GM18517 (cell line): Measurements from ENCODE around the gene GMDS.

Experiments
- ATAC-seq: cut with Tn5 transposase; IDR thresholded peaks from one replicate; pipeline ENCODE4 v1.9.1; 2021; ENCODE audit warnings: mild to moderate bottlenecking, moderate library complexity; ENCODE audit not compliant: unreplicated experiment

Gene GMDS

GRCh38 chr6:1911474-1911873, 333.9 kb downstream of the GMDS start:
- ATAC-seq, result no peak

DNA sequence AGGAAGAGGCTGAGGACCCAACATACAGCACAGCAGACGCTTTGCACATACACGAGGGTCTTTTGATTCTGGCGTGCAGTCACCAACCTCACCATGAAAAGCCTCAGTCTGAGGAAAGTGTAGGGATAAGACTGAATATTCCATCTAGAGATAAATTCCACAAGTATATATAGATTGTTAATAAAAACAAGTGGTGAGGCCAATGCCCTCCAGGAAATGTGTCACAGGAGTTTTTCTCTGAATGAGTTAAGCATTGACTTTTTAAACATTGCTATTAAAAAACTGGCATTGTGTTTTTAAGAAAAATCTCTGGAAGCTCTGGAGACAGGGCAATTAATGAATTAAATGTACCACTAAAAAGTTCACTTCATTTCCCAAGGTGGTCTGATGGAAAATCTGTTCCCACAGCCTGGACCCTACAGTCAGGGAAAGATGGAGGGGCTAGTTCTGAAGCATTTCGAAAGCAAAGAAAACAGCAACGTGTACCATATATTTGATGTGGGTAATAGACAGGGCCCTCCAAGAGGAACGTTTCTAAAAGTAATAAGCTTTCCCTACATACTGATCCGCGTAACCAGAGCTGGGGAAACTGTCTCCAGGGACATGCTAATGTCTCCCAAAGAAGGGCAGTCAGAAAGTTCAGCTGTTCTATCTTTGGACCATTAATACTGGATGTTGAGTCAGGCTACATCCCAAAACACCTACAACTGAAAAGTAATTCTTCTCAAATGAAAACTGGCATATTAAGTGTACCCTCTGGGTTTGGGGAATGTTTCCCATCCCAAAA, 334.6 kb downstream of the GMDS start:
- no peak for ATAC-seq

DNA sequence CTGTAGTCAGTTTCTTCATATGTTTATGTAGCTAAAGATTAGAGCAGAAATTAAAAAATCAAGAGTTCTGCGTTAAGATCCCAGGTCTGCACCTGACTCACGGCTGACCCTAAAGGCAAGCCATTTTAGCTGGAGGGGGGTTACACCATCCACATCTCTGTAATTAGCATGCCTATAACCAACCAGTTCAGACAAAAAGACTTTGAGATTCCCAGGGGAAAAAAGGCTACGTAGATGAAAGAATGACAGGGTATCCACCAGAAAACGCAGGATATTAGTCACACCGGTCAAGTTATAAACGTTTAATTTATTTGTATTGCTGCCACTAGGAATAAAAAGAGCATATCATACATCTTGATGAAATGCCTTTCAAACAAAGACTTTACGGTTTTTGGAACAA, 336.6 kb downstream of the GMDS start:
- ATAC-seq, result no peak

- ATAC-seq, result no peak
Observed at GRCh38 chr6:1906609-1907008, 338.8 kb downstream of the GMDS start.

DNA sequence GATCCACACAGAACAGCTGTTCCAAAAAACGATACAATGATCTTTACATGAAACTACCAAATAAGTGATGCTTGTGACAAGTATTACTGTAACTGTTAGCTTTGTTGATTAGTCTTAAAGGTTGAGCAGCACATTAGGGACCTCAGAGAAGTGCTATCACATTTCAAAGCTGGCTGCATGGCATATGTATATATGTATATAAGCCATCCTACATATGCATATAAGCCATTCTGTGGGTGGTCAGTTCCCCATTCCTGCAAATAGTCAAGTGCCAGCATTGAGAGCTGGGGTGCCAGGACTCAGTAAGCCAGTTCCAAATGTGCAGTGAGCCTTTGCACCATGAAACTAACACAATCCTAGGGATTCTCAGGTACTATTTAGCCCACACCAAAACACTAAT, 339.4 kb downstream of the GMDS start:
- no peak for ATAC-seq

DNA sequence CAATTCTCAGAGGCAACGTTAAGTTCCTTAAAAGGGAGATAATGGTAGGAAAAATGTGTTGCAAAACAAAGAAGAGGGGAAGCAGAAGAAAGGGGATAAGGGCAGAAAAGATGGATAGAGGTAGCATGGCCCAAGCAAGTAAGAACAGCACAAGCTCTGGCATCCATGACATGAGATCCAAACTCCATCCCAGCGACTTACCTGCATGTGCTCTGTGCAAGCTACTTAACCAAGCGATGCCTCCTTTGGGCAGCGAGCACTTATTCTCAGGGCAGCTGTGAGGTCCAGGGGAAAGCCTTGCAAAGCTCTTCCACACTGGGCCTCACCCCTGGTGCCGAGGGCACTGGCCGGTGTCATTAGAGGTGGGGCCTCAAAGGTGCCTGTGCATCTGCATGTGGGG, 340.5 kb downstream of the GMDS start:
- ATAC-seq, result no peak

- ATAC-seq, result no peak
Observed at GRCh38 chr6:1904466-1904799, 341.0 kb downstream of the GMDS start.

DNA sequence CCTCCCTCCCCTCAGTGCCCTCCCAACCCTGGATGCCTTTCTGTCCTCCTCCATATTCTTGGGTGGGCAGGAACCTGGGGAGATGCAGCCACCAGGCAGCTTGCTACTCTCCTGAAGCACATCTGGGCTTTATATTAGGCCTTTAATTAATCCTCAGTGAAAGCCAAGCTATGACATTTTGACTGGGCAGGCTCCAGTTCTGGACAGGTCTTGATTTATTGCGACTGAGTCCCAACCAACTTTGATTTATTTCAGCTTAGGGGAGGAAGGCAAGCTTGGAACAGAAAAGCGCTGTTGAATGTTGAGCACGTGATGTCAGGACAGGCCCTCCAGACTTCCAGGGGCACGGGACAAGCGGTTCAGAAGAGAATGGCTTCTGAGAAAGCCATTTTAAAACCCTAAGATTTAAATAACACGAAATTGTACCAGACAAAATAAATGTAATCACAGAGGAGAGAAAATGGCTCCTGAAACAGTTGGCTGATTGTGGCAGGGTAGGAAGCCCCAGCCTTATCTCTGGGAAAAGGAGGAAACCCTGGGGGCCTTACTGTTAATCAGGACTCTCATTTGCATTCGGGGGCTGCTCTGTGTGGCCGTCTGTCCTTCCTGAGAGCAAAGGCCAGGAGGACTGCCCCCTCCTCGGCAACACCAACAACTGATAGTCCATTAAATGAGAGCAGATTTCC, 341.5 kb downstream of the GMDS start:
- no peak for ATAC-seq

GRCh38 chr6:1901556-1901955, 343.8 kb downstream of the GMDS start:
- ATAC-seq, result no peak

DNA sequence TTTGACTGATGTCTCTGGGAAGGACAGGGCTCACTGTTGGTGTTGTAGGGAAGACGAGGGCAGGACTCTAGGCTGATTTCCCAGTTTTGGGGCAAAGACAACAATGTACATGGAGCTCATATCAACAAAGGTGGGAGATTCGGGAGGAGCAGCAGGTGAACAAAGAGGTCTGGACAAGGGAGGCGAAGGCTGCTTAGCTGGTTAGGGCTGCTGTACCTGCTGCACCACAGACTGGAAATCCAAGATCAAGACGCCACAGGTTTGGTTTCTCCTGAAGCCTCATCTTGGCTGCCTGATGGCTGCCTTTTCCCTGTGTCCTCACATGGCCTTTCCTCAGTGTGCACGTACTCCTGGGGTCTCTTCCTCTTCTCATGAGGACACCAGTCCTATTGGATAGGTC, 348.5 kb downstream of the GMDS start:
- no peak for ATAC-seq

GRCh38 chr6:1895721-1896120, 349.7 kb downstream of the GMDS start:
- no peak for ATAC-seq

- ATAC-seq, result no peak
Observed at GRCh38 chr6:1894954-1895353, 350.5 kb downstream of the GMDS start.

GRCh38 chr6:1893470-1894130, 351.8 kb downstream of the GMDS start:
- no peak for ATAC-seq

- no peak for ATAC-seq
Observed at GRCh38 chr6:1892716-1893115, 352.7 kb downstream of the GMDS start.

GRCh38 chr6:1890987-1891386, 354.4 kb downstream of the GMDS start:
- no peak for ATAC-seq

- no peak for ATAC-seq
Observed at GRCh38 chr6:1890071-1890470, 355.3 kb downstream of the GMDS start.

- no peak for ATAC-seq
Observed at GRCh38 chr6:1885576-1886011, 359.8 kb downstream of the GMDS start.

DNA sequence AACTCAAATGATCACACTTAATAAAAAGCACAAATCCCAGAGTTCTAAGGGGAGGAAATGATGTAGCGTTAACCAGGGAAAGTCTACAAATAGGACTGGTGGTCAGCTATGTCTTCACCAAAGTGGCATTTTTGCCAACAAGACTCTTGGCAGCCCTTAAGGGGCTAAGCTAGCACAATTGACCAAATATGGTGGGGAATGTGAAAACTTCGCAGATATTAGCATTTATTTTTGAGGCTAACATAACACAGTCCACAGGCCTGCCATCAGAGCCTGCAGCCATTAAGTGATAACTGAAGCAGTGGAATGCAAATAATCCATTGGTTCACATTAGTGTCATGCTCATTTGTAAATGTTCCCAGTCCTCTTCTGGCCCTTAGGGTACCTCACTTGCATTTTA, 361.1 kb downstream of the GMDS start:
- ATAC-seq, result no peak

GRCh38 chr6:1878330-1878729, 367.1 kb downstream of the GMDS start:
- ATAC-seq, result no peak

DNA sequence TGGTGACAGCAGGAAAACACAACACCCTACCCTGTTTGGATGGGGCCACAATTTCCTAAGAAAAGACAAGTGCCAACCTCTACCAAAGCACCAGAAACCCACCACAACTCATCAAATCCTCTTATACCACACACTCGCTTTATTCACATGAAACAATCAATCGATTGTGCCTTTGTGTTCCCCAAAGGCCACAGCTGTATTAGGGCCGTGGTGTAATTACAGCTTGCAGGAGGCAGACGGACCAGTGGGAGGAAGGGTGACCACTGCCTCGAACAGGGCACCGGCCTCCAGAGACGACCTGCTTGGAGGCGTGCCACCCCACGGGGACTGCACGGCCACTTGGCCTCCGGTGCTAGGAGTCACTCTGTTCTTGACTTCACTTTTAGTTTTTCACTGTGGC, 371.6 kb downstream of the GMDS start:
- ATAC-seq, result no peak

DNA sequence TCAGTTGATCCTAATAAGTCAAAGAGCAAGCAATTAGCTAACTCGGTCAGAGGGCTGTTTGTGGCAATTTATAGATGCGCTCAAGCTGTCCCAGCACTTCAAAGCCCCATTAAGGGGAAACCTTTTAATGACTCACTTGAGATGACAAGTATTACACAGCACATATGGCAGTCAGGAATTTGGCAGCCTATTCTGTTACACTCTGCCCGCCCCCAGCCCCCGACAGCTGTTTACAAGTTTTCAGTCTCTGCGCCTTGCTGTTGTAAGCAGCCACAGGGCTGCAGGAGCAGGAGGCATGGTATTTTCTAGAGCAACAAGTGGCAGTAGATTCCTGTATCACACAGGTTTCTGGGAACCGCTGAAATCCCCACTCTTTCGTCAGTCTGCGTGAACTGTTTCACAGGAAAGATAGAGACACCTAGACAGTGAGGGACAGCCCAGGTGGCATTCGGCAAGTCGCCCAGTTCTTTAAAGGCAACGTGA, 372.7 kb downstream of the GMDS start:
- ATAC-seq, result no peak

DNA sequence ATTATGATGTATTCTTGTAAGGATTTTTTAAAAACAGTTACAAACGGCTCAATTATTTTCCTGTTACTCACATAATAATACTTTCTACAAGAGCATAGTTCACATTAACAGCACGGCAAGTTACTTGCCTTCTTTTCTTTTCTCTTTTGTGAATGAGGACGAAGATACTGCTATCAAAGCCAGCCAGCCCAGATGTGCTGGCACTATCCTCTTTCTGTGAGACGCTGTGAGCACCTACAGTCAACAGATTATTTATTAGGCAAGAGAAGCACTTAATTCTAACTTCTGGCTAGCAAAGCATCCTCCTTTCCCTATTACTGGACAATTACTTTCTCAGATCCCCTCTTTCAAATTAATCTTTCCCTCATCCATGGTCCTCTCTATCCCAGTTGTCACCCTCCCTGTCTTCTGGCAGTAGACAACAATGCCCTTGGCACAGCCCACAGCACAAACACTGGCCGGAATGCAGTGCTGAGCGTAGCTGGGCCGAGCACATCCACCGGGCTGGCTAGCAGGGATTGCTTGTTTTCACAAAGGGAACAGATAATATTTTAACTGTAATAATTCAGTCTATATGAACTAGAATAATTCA, 373.6 kb downstream of the GMDS start:
- no peak for ATAC-seq
